IPS-NIHi11 (cell line): ENCODE results near the gene TTC7B.

ENCODE experiments used
- DNase-seq: peaks from one replicate; pipeline ENCODE4 v3.0.0; 2012; ENCODE audit warnings: mixed read lengths, low spot score

The TTC7B gene

DNA sequence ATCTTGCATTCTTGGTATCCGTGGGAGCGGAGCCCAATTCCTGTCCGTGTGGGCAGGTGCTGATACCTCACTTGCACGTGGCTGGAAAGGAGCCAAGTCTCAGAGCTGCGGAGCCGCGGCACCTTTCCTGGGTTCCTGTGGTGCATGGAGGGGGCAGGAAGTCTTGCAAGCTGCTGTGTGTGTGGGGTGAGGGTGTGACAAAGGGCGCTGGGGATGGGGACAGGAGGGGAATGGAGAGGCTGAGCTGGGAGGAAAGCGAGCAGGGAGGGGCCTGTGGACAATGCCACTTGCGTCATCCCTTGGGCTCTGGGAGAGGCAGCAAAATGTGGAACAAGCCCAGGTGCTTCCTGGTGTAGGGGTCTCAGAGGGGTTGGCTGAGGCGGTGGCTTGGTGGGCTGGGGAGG, 332.7 kb downstream of the TTC7B start:
- peak; percentile 54 for DNase-seq

- no peak for DNase-seq
These were observed 333.1 kb downstream of the TTC7B start for GRCh38 chr14:90483117-90483516.

- no peak for DNase-seq
These were observed 340.9 kb downstream of the TTC7B start for GRCh38 chr14:90475298-90475697.
